T-helper 1 cell treated with Interleukin-12 subunit alpha and Interleukin-12 subunit beta and Interleukin-4 antibody, amounts not matched to agents 30 μg/mL and 1 μg/mL, for 36 hours (primary cell): Measurements from ENCODE around the gene SCARB1.

Experiments used
- H3K27ac Mint-ChIP-seq: one replicate; pipeline ENCODE4 v1.8.0; 2021; ENCODE audit warnings: mild to moderate bottlenecking, mixed read lengths
- H3K27me3 Mint-ChIP-seq: one replicate; pipeline ENCODE4 v1.8.0; 2021; ENCODE audit warnings: low read depth, mixed read lengths
- H3K36me3 Mint-ChIP-seq: one replicate; pipeline ENCODE4 v1.8.0; 2021; ENCODE audit warnings: low read depth, mixed read lengths
- H3K4me1 Mint-ChIP-seq: one replicate; pipeline ENCODE4 v1.8.0; 2021; ENCODE audit warnings: low read depth, mixed read lengths
- H3K4me3 Mint-ChIP-seq: one replicate; pipeline ENCODE4 v1.8.0; 2021; ENCODE audit warnings: mild to moderate bottlenecking, moderate library complexity, mixed read lengths
- H3K9me3 Mint-ChIP-seq: one replicate; pipeline ENCODE4 v1.8.0; 2021; ENCODE audit warnings: mixed read lengths

Gene SCARB1

DNA sequence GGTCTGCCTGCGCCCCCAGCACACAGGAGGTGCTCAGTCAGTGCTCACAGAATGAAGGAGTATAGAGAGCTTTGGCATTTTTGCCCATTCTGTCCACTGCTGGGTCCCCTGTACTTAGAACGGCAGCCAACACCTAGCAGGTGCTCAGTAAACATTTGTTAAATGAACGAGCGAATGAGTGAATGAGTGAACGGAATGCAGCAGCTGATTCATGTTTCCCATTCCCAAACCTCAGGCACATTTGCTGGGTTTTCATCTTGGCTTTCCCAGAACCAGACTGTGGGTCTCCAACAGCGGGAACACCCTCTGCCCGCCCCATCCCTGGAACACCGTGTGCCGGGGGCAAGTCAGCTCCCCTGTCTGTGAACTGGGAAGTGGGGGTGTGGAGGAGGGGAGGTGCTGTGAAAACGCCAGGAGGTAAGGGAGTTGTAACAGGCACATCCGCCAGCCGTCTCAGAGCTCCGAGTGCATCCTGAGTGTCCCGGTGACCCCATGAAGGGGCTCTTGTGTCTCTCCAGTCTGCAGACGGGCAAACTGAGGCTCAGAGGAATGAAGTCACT lies 47.3 kb downstream of the SCARB1 start:
- Mint-ChIP-seq H3K4me3 (no peak overlapping the region), H3K27ac (no peak overlapping the region)

DNA sequence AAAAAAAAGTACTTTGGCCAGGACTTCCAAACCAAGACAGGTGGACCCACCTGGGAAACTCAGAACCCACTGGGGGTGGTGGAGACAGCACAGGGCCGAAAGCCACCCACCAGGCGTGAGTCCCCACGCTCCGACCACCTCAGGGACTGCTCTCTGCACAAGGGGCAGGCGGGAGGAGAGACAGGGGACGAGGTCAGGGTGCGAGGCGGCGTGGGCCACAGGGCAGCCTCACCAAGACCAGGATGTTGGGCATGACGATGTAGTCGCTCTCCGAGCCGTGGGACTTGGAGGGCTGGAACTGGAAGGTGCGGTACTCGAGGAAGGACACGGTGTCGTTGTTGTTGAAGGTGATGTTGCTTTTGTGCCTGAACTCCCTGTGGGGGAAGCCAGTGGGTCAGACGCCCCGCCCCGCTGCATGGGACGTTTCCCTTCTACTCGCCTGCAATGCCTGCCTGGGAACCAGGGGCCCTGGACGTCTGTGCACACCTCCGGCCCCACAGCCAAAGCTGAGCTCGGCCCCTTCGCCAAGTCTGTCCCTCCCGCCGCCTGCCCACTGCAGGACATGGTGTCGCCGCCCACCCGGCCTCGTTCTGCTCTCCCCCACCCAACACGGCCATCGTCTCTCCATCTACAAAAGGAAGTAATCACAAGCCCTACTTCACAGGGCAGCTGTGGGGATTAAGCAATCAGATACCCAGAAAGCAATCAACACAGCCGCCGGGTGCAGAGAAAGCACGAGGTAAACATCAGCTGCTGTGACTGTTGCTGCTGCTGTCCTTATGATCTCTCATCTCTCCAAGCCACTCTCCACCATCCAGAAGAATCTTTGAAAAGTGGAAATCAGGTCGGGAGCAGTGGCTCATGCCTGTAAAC lies 48.7 kb downstream of the SCARB1 start:
- H3K36me3 Mint-ChIP-seq, result no peaks in the 10 kb centered on the region

More for the DNA sequence above, 47.3 kb downstream of the SCARB1 start:
- Mint-ChIP-seq H3K4me1 (no peaks in the 10 kb centered on the region), H3K27me3 (no peaks in the 10 kb centered on the region), H3K9me3 (no peaks in the 10 kb centered on the region), H3K36me3 (no peaks in the 10 kb centered on the region)

DNA sequence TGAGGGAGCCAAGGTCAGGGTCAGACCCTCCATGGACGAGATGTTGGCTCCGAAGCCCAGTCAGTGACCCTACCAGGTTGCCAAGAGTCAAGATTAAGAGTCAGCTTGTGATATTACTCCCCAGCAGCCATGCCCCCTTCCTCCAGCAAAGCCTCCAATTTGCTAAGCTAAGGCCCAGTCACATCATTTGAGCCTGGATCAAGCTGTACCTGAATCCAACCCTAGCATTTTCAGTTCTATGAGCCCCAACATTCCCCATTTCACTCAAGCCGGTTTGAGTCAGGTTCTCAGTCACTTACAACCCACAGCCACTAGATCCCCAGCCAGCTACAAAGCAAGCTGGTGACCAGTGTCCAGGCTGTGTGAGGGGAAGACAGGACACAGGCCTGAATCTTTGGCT lies 49.9 kb downstream of the SCARB1 start:
- Mint-ChIP-seq H3K9me3 (no peaks in the 10 kb centered on the region), H3K36me3 (no peaks in the 10 kb centered on the region), H3K27ac (no peak overlapping the region), H3K27me3 (no peaks in the 10 kb centered on the region), H3K4me1 (no peaks in the 10 kb centered on the region), H3K4me3 (no peak overlapping the region)

More for the DNA sequence above, 48.7 kb downstream of the SCARB1 start:
- Mint-ChIP-seq H3K4me1 (no peaks in the 10 kb centered on the region), H3K9me3 (no peaks in the 10 kb centered on the region), H3K27me3 (no peaks in the 10 kb centered on the region), H3K4me3 (no peak overlapping the region), H3K27ac (no peak overlapping the region)

DNA sequence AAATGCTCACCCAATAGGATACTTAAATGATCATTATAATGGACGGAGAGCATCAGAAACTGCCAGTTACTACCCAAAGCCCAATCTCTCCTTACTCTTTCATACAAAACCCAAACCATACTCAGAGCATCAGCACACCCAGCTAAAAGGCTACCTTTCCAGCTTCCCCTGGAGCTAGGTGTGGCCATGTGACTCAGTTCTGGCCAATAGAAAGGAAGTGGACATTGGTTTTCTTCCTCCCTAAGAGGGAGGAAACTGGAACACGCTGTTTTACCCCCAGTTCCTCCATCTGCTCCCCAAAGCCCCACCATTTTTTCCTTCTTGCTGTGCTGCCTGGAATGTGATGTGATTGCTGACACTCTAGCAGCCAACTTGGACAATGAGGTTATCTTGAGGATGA lies 50.7 kb downstream of the SCARB1 start:
- Mint-ChIP-seq H3K27ac (no peak overlapping the region), H3K4me3 (no peak overlapping the region), H3K9me3 (no peaks in the 10 kb centered on the region), H3K36me3 (no peaks in the 10 kb centered on the region), H3K27me3 (no peaks in the 10 kb centered on the region), H3K4me1 (no peaks in the 10 kb centered on the region)

- no peak overlapping the region for H3K4me3 Mint-ChIP-seq
- H3K36me3 Mint-ChIP-seq, result no peaks in the 10 kb centered on the region
- H3K4me1 Mint-ChIP-seq, result no peaks in the 10 kb centered on the region
- no peaks in the 10 kb centered on the region for H3K27me3 Mint-ChIP-seq
- H3K27ac Mint-ChIP-seq, result no peak overlapping the region
- no peaks in the 10 kb centered on the region for H3K9me3 Mint-ChIP-seq
Measured at GRCh38 chr12:124812356-124812755, 51.3 kb downstream of the SCARB1 start.

DNA sequence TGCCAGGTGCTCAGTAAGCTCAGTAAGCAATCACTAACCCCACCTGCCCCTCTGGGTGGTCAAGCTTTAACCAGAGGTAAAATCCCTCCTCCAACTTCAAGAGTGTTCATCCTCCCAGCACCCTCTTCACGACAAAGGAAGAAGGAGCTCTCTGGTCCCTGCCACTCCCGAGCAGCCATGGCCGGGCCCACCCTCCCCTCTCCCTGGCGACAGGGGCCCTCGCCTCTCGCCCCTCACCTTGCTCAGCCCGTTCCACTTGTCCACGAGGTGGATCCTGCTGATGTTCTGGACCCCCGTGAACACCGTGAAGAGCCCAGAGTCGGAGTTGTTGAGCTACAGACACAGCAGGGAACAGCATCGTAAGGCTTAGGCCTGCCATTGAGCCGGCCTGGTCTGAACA lies 52.0 kb downstream of the SCARB1 start:
- no peak overlapping the region for H3K27ac Mint-ChIP-seq
- no peaks in the 10 kb centered on the region for H3K9me3 Mint-ChIP-seq
- H3K27me3 Mint-ChIP-seq, result no peaks in the 10 kb centered on the region
- H3K36me3 Mint-ChIP-seq, result no peaks in the 10 kb centered on the region
- no peak overlapping the region for H3K4me3 Mint-ChIP-seq
- no peaks in the 10 kb centered on the region for H3K4me1 Mint-ChIP-seq

DNA sequence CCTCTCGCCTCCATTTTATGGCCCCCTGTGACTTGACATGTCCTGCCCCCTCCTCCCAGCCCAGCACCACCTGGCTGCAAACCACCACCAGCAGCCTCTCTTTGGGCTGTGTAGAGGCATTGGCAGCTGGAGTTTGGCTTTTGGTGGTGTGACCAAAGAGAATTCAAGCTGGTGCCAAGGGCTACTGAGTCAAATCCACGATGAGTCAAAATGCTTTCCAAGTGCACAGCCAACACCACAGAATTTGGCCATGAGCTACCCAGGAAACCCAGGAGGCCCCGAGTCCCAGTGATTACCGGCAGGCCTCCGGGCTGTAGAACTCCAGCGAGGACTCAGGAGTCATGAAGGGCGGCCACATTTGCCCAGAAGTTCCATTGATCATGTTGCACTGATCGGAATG lies 53.8 kb downstream of the SCARB1 start:
- Mint-ChIP-seq H3K9me3 (no peaks in the 10 kb centered on the region), H3K27ac (no peak overlapping the region), H3K4me1 (no peaks in the 10 kb centered on the region), H3K27me3 (no peaks in the 10 kb centered on the region), H3K36me3 (no peaks in the 10 kb centered on the region), H3K4me3 (no peak overlapping the region)

- Mint-ChIP-seq H3K4me3 (no peak overlapping the region), H3K27me3 (no peaks in the 10 kb centered on the region), H3K36me3 (no peaks in the 10 kb centered on the region), H3K9me3 (no peaks in the 10 kb centered on the region), H3K4me1 (no peaks in the 10 kb centered on the region), H3K27ac (no peak overlapping the region)
Measured at GRCh38 chr12:124809391-124809790, 54.3 kb downstream of the SCARB1 start.

- Mint-ChIP-seq H3K27ac (no peak overlapping the region), H3K9me3 (no peaks in the 10 kb centered on the region), H3K4me3 (no peak overlapping the region), H3K36me3 (no peaks in the 10 kb centered on the region), H3K27me3 (no peaks in the 10 kb centered on the region), H3K4me1 (no peaks in the 10 kb centered on the region)
Measured at GRCh38 chr12:124808272-124808671, 55.4 kb downstream of the SCARB1 start.

- H3K36me3 Mint-ChIP-seq, result no peaks in the 10 kb centered on the region
- H3K4me3 Mint-ChIP-seq, result no peak overlapping the region
- H3K4me1 Mint-ChIP-seq, result no peaks in the 10 kb centered on the region
- H3K27ac Mint-ChIP-seq, result no peak overlapping the region
- no peaks in the 10 kb centered on the region for H3K27me3 Mint-ChIP-seq
- H3K9me3 Mint-ChIP-seq, result no peaks in the 10 kb centered on the region
Measured at GRCh38 chr12:124805876-124806668, 57.6 kb downstream of the SCARB1 start.

DNA sequence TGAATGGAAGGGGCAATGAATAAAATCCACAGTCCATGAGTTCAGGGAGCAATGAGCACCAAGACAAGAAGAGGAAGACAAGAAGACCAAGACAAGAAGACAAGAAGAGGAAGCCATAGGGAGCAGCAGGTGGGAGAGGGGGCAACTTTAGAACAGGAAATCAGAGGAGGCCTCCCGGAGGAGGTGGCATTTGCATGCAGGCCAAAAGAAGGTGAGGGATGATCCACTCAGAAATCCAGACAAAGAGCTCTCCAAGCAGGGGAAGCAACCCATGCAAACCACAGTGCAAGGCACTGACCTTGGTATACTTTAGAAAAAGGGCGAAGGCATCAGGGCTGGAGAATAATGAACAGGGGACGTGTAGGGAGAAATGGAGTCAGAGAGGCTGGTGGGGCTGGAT lies 58.6 kb downstream of the SCARB1 start:
- Mint-ChIP-seq H3K36me3 (no peaks in the 10 kb centered on the region), H3K4me3 (no peak overlapping the region)

GRCh38 chr12:124804011-124804621 lies 59.5 kb downstream of the SCARB1 start:
- no peak overlapping the region for H3K27ac Mint-ChIP-seq
- no peaks in the 10 kb centered on the region for H3K9me3 Mint-ChIP-seq
- H3K4me1 Mint-ChIP-seq, result no peaks in the 10 kb centered on the region
- H3K36me3 Mint-ChIP-seq, result no peaks in the 10 kb centered on the region
- H3K27me3 Mint-ChIP-seq, result no peaks in the 10 kb centered on the region
- H3K4me3 Mint-ChIP-seq, result no peak overlapping the region

More for the DNA sequence above, 58.6 kb downstream of the SCARB1 start:
- H3K27ac Mint-ChIP-seq, result no peak overlapping the region
- no peaks in the 10 kb centered on the region for H3K27me3 Mint-ChIP-seq
- H3K4me1 Mint-ChIP-seq, result no peaks in the 10 kb centered on the region
- H3K9me3 Mint-ChIP-seq, result no peaks in the 10 kb centered on the region

- Mint-ChIP-seq H3K4me1 (no peaks in the 10 kb centered on the region), H3K4me3 (no peak overlapping the region), H3K9me3 (no peaks in the 10 kb centered on the region), H3K27me3 (no peaks in the 10 kb centered on the region), H3K36me3 (no peaks in the 10 kb centered on the region), H3K27ac (no peak overlapping the region)
Measured at GRCh38 chr12:124802361-124802760, 61.3 kb downstream of the SCARB1 start.

- Mint-ChIP-seq H3K27me3 (no peaks in the 10 kb centered on the region), H3K36me3 (no peaks in the 10 kb centered on the region), H3K9me3 (no peaks in the 10 kb centered on the region), H3K27ac (no peak overlapping the region), H3K4me1 (peaks cover 5% of the 10 kb centered on the region), H3K4me3 (no peak overlapping the region)
Measured at GRCh38 chr12:124800506-124800905, 63.2 kb downstream of the SCARB1 start.
